ENCODE data around the gene ASTN2. TPM values are rescaled to one million over a fixed set of nuclear protein-coding genes. Genes with fewer than 3 reads are reported as not detected.

ASTN2 gene
- total and polyA plus RNA-seq, 10 donors, result 0.87 to 6.1 (median 3.7) TPM

GRCh38 chr9:117080765-117081390, 334.0 kb downstream of the ASTN2 start:
- 50 to 85% (median 75%) methylated on average over 2 of the region's 2 CpGs for WGBS, 5 donors
- no peak for DNase-seq
- H3K9me3 ChIP-seq, result no peaks in the 10 kb centered on the region
- H3K36me3 ChIP-seq, result no peaks in the 10 kb centered on the region
- no peak overlapping the region for H3K27ac ChIP-seq
- no peak overlapping the region for H3K4me3 ChIP-seq
- no peaks in the 10 kb centered on the region for H3K4me1 ChIP-seq
- intact Hi-C loops (cut with DNase I; ENCODE audit: low total_unique reads), result no loop called here
- no peak for TF ChIP-seq CTCF (IDR thresholded peaks at IDR 0.05 in 8 of 11, conservative IDR thresholded peaks at IDR 0.05 in 3 of 11)
- no peak for TF ChIP-seq POLR2A (IDR thresholded peaks at IDR 0.05)
- TF ChIP-seq POLR2AphosphoS5 (IDR thresholded peaks at IDR 0.05), result no peak
- H3K27me3 ChIP-seq (replicated peaks in 1 of 7), result no peaks in the 10 kb centered on the region

DNA sequence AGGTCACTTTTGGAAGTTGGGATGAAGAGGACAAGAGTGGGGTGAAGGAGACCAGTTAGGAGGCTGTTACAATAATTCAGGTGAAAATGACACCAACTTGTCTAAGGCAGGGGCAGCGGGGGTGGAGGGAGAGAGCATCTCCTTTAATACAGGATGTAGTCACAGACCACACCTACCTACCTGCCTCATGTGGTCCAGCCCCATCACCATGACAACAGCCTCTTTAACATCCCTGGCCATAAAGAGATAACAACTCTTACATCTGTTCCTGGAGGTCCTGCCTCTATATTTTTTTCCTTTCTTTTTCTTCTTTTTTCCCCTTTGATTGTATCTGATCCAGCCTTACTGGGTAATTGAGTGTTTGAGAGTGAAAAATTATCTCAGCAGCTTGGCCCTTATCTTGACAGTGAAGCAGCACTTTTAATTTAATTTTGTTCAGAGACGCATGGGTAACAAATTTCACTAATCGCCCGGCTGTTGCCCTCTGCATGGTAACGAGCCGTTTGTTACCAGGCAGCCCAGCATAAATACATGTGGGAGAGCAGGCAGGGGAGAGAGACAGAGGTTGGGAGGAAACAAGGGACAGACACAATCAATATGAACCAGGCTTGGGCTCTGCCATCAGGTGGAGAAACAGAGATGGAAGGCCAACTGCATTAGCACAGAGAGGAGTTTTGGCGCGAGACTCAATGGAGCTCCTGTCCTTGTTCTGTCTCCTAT, 338.1 kb downstream of the ASTN2 start:
- H3K36me3 ChIP-seq, result no peaks in the 10 kb centered on the region
- 70 to 90% (median 82%) methylated on average over 8 of the region's 8 CpGs for WGBS, 5 donors
- TF ChIP-seq POLR2A (IDR thresholded peaks at IDR 0.05), result no peak
- no peak for TF ChIP-seq CTCF (IDR thresholded peaks at IDR 0.05 in 8 of 11, conservative IDR thresholded peaks at IDR 0.05 in 3 of 11)
- no peak for TF ChIP-seq POLR2AphosphoS5 (IDR thresholded peaks at IDR 0.05)

GRCh38 chr9:117075636-117076035, 339.2 kb downstream of the ASTN2 start:
- DNase-seq, result no peak
- Histone ChIP-seq H3K36me3 (no peaks in the 10 kb centered on the region), H3K9me3 (no peaks in the 10 kb centered on the region), H3K4me1 (no peaks in the 10 kb centered on the region), H3K4me3 (no peak overlapping the region), H3K27ac (no peak overlapping the region), H3K27me3 (replicated peaks in 1 of 7) (peaks cover 0 to 4% (median 0%) of the 10 kb centered on the region in 7 donors)
- intact Hi-C loops (cut with DNase I; ENCODE audit: low total_unique reads), result no loop called here
- TF ChIP-seq POLR2A (IDR thresholded peaks at IDR 0.05) (no peak), POLR2AphosphoS5 (IDR thresholded peaks at IDR 0.05) (no peak), CTCF (IDR thresholded peaks at IDR 0.05 in 8 of 11, conservative IDR thresholded peaks at IDR 0.05 in 3 of 11) (no peak)

More for the DNA sequence above, 338.1 kb downstream of the ASTN2 start:
- no peaks in the 10 kb centered on the region for H3K9me3 ChIP-seq
- no peak overlapping the region for H3K4me3 ChIP-seq
- peaks cover 0 to 4% (median 0%) of the 10 kb centered on the region in 7 donors for H3K27me3 ChIP-seq (replicated peaks in 1 of 7)
- H3K27ac ChIP-seq, result no peak overlapping the region
- no peaks in the 10 kb centered on the region for H3K4me1 ChIP-seq
- DNase-seq, result no peak
- intact Hi-C loops (cut with DNase I; ENCODE audit: low total_unique reads), result no loop called here

DNA sequence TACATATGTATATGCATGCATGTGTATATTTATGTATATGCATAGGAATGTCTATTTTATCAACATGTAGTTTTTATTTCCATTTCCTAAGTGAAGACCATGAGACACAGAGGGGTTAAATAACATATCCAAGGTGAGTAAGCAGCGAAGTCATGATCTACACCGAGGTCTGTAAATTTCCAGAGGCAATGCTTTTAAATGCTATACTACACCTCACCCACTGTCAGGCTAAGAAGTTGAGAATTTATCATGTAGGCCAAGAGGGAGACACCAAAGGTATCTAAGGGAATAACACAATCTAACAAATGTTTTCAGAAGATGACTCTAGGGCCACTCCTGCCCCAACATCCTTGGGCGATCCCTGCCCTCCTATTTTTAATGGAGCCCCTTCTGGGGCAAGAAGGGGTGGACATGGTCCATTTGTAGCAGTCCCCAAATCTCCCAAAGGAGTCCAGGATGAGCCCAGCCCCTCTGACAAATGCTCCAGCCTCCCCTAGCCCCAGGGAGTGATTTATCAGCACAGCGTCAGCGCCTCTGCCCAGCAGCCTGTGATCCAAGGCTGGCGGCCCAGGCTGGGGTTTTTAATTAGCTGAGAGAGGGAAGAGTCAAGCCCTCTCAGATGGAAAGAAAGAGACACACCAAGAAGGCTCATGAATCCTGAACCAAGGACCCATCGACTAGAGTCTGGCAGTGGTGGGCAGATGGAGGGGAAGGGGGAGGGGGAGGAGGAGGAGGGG, 339.9 kb downstream of the ASTN2 start:
- Histone ChIP-seq H3K27ac (no peak overlapping the region), H3K4me3 (no peak overlapping the region), H3K27me3 (replicated peaks in 1 of 7) (peaks cover 0 to 4% (median 0%) of the 10 kb centered on the region in 7 donors), H3K9me3 (no peaks in the 10 kb centered on the region), H3K4me1 (no peaks in the 10 kb centered on the region), H3K36me3 (no peaks in the 10 kb centered on the region)
- intact Hi-C loops (cut with DNase I; ENCODE audit: low total_unique reads), result no loop called here
- no peak for TF ChIP-seq CTCF (IDR thresholded peaks at IDR 0.05 in 8 of 11, conservative IDR thresholded peaks at IDR 0.05 in 3 of 11)
- no peak for TF ChIP-seq POLR2A (IDR thresholded peaks at IDR 0.05)
- TF ChIP-seq POLR2AphosphoS5 (IDR thresholded peaks at IDR 0.05), result no peak
- DNase-seq, result no peak
- 70 to 81% (median 78%) methylated on average over 7 of the region's 7 CpGs for WGBS, 5 donors

Data from spleen (tissue), 11 donors.